Superior temporal gyrus (tissue), 1 donor: Measurements from ENCODE around the gene CERS6.
"Not testable (repeated sequence)": the region's sequence is repeated elsewhere in the genome, so short reads cannot be mapped to it uniquely, and the experiment has no call there.

Experiments
- DNase-seq: peaks from one replicate; pipeline ENCODE4 v3.0.0-alpha.2; 2016; ENCODE audit errors: extremely low spot score

CERS6 gene

GRCh38 chr2:168468354-168468753 lies 12.3 kb downstream of the CERS6 start:
- no peak for DNase-seq

GRCh38 chr2:168469281-168469988 lies 13.4 kb downstream of the CERS6 start:
- DNase-seq: no peak

- DNase-seq: no peak
Measured at GRCh38 chr2:168470320-168471162, 14.5 kb downstream of the CERS6 start.

- no peak for DNase-seq
Measured at GRCh38 chr2:168471163-168471475, 15.0 kb downstream of the CERS6 start.

GRCh38 chr2:168475636-168476035 lies 19.6 kb downstream of the CERS6 start:
- DNase-seq: no peak

GRCh38 chr2:168478206-168478605 lies 22.1 kb downstream of the CERS6 start:
- no peak for DNase-seq

- no peak for DNase-seq
Measured at GRCh38 chr2:168480356-168480755, 24.3 kb downstream of the CERS6 start.

GRCh38 chr2:168480825-168481585 lies 24.9 kb downstream of the CERS6 start:
- no peak for DNase-seq

- DNase-seq: peak; percentile 25
Measured at GRCh38 chr2:168482269-168482668, 26.2 kb downstream of the CERS6 start.

GRCh38 chr2:168482952-168483831 lies 27.1 kb downstream of the CERS6 start:
- DNase-seq: no peak

- DNase-seq: no peak
Measured at GRCh38 chr2:168486477-168486876, 30.4 kb downstream of the CERS6 start.

- no peak for DNase-seq
Measured at GRCh38 chr2:168490015-168490874, 34.2 kb downstream of the CERS6 start.

- DNase-seq: no peak
Measured at GRCh38 chr2:168490946-168491605, 35.0 kb downstream of the CERS6 start.

GRCh38 chr2:168491728-168492127 lies 35.7 kb downstream of the CERS6 start:
- DNase-seq: not testable (repeated sequence)

- DNase-seq: not testable (repeated sequence)
Measured at GRCh38 chr2:168493219-168493618, 37.1 kb downstream of the CERS6 start.

GRCh38 chr2:168494190-168494711 lies 38.2 kb downstream of the CERS6 start:
- no peak for DNase-seq

- no peak for DNase-seq
Measured at GRCh38 chr2:168495524-168495923, 39.5 kb downstream of the CERS6 start.

- no peak for DNase-seq
Measured at GRCh38 chr2:168496906-168497305, 40.8 kb downstream of the CERS6 start.

- DNase-seq: no peak
Measured at GRCh38 chr2:168499500-168499899, 43.4 kb downstream of the CERS6 start.

- DNase-seq: no peak
Measured at GRCh38 chr2:168500516-168500915, 44.4 kb downstream of the CERS6 start.
